Natural killer cell treated with Interleukin-12 subunit alpha and Interleukin-12 subunit beta and Interleukin-15 and Interleukin-18, amount 100 ng/mL, for 72 hours (primary cell): Measurements from ENCODE around the gene PDE4B. TPM values are rescaled to one million over a fixed set of nuclear protein-coding genes. Genes with fewer than 3 reads are reported as not detected.
"Not testable (repeated sequence)": the region's sequence is repeated elsewhere in the genome, so short reads cannot be mapped to it uniquely, and the experiment has no call there.

ENCODE experiments used
- ATAC-seq, 2 donors: fragments of 150-1000 bp; cut with Tn5 transposase in 1 of 2; sonication (Bioruptor Pico), chemical (Tn5 transposase) in 1 of 2; 2 replicates each; pipeline ENCODE4 v1.10.0; 2021
- DNase-seq: peaks from one replicate; pipeline ENCODE4 v3.0.0; 2022; ENCODE audit warnings: low spot score
- H3K27ac Mint-ChIP-seq, 2 donors: 1 replicate in 1 of 2; 2 replicates in 1 of 2; pipeline ENCODE4 v1.8.0; 2022; ENCODE audit warnings: mixed read lengths in 2 of 2, mild to moderate bottlenecking in 1 of 2, moderate library complexity in 1 of 2
- H3K27me3 Mint-ChIP-seq, 2 donors: 1 replicate in 1 of 2; 2 replicates in 1 of 2; pipeline ENCODE4 v1.8.0; 2022; ENCODE audit warnings: mixed read lengths in 2 of 2
- H3K36me3 Mint-ChIP-seq: one replicate; pipeline ENCODE4 v1.8.0; 2022; ENCODE audit warnings: mixed read lengths
- H3K4me1 Mint-ChIP-seq, 2 donors: 1 replicate in 1 of 2; 2 replicates in 1 of 2; pipeline ENCODE4 v1.8.0; 2022; ENCODE audit warnings: low read depth in 2 of 2, mixed read lengths in 2 of 2, mild to moderate bottlenecking in 1 of 2
- H3K4me3 Mint-ChIP-seq: one replicate; pipeline ENCODE4 v1.8.0; 2022; ENCODE audit warnings: mixed read lengths
- H3K9me3 Mint-ChIP-seq: 2 replicates; pipeline ENCODE4 v1.8.0; 2022; ENCODE audit warnings: mixed read lengths
- total RNA-seq, 2 donors: library from RNA; stranded (reverse); gene quantifications; one replicate each; pipeline ENCODE4 v1.2.3, GENCODE V29; 2022

The PDE4B gene
- total RNA-seq, 2 donors from 2014 or later: 83.8 to 136 TPM

DNA sequence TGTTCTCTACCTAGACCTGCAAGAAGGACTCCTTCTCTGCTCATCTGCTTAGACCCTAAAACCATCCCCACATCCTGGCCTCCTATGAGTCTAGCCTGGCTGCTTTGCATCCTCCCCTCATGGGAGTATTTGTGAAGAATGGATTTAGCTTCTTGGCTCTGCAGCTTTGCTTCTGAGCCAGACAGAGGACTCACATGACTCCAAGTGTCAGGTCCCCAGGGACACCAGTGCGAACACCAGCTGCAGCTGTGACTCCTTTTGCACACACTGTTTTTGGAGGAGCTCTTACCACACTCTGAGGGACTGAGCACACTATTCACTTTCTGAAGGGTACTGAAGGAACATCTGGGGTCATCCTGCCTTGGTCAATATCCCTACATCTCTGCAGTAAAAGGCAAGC, 609.5 kb downstream of the PDE4B start:
- Mint-ChIP-seq H3K4me1 (peaks cover 11 to 28% of the 10 kb centered on the region in 2 donors), H3K4me3 (no peak overlapping the region), H3K27ac (no peak overlapping the region), H3K27me3 (peaks cover 3 to 7% of the 10 kb centered on the region in 2 donors), H3K9me3 (peaks cover 3% of the 10 kb centered on the region), H3K36me3 (peaks cover 4% of the 10 kb centered on the region)
- DNase-seq (no peak), ATAC-seq (peak in 1 of 2 donors; percentile 5)

DNA sequence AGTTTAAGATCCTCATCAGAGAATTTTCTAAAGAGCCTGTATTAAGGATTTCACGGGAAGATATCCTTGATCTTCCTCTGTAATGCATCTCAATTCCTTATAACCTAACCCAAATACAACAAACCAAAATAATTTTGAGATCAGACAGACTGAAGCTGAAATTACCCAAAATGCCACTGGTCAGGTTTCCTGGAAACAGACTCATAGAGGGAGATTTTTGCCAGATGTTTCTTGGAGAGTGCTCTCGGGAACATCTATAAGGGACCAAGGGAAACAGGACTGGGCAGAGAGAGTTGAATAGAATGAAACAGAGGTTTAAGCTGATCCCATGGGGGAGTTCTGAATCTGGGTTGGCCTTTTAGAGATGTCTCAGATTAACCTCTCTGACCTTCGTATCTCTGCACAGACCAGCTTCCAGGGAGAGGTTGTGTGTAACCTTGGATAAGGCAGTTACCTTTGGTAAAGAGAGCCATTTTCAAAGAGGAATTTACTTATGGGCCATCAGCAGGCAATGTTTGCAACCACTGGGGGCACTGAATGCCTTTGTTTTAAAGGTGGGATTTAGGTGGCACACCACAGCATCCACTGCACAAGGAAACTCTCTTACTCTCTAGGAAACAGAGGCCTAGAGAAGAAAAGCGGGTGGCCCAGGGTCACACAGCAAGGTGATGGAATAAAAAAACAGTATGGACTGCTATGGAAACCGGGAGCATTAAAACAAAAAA, 610.5 kb downstream of the PDE4B start:
- ATAC-seq: no peak
- Mint-ChIP-seq H3K4me3 (no peak overlapping the region), H3K27ac (no peak overlapping the region), H3K4me1 (peaks cover 11 to 27% of the 10 kb centered on the region in 2 donors), H3K27me3 (peaks cover 3 to 7% of the 10 kb centered on the region in 2 donors), H3K36me3 (peaks cover 5% of the 10 kb centered on the region), H3K9me3 (peaks cover 3% of the 10 kb centered on the region)
- no peak for DNase-seq

DNA sequence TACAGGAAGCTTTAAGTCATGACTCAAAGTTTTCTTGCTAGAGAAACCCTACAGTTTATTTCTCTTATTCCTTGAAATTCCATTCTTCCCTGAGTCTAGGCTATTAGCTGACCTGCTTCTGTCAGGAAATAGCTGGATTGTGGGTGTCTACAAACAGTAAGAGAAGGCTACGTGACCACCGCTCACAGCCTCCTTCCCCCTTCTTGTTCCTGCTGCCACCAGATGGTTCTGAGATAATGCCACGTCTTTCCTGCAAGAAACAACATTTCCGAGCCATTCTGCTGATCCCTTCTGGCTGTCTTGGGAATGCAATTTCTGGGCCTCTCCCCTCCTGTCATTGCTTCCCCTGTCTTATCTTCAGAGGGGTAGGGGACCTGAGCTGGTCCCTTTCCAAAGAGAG, 612.4 kb downstream of the PDE4B start:
- DNase-seq (no peak), ATAC-seq (no peak)
- H3K27me3 Mint-ChIP-seq: peaks cover 0 to 3% of the 10 kb centered on the region in 2 donors
- no peak overlapping the region for H3K27ac Mint-ChIP-seq
- no peak overlapping the region for H3K4me3 Mint-ChIP-seq
- H3K36me3 Mint-ChIP-seq: peaks cover 16% of the 10 kb centered on the region
- peaks cover 13 to 17% of the 10 kb centered on the region in 2 donors for H3K4me1 Mint-ChIP-seq
- peaks cover 18% of the 10 kb centered on the region for H3K9me3 Mint-ChIP-seq

DNA sequence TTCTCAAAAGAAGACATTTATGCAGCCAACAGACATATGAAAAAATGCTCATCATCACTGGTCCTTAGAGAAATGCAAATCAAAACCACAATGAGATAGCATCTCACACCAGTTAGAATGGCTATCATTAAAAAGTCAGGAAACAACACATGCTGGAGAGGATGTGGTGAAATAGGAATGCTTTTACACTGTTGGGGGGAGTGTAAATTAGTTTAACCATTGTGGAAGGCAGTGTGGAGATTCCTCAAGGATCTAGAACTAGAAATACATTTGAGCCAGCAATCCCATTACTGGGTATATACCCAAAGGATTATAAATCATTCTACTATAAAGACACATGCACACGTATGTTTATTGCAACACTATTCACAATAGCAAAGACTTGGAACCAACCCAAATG, 618.8 kb downstream of the PDE4B start:
- not testable (repeated sequence) for DNase-seq, H3K27me3 Mint-ChIP-seq, ATAC-seq
- peak overlapping the region; percentile 38 to 62 for H3K27ac Mint-ChIP-seq
- peaks cover 20 to 42% of the 10 kb centered on the region in 2 donors for H3K4me1 Mint-ChIP-seq
- H3K4me3 Mint-ChIP-seq: peak overlapping the region; percentile 45
- peaks cover 28% of the 10 kb centered on the region for H3K36me3 Mint-ChIP-seq
- peaks cover 29% of the 10 kb centered on the region for H3K9me3 Mint-ChIP-seq

DNA sequence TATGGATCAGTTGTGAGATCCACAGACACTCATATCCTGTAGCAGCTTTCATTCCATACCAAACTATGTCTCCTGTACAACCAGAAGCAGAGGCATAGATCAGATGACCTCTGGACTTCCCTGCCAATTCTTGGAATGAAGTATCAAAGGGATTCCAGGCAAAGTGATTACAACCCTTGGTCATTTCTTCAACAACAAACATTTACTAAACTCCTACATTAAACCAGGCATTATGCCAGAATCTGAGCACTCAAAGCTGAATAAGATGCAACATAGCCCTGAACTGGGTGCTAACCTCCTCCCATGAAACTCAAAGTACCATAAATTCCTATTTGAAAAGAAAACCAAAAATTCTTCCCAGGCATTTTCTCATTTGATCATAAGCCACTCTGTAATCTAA, 620.0 kb downstream of the PDE4B start:
- H3K4me1 Mint-ChIP-seq: peaks cover 20 to 45% of the 10 kb centered on the region in 2 donors
- DNase-seq (no peak), ATAC-seq (no peak)
- H3K9me3 Mint-ChIP-seq: peaks cover 29% of the 10 kb centered on the region
- H3K36me3 Mint-ChIP-seq: peaks cover 28% of the 10 kb centered on the region
- H3K27ac Mint-ChIP-seq: peak overlapping the region in 1 of 2 donors; percentile 22
- H3K27me3 Mint-ChIP-seq: no peaks in the 10 kb centered on the region
- no peak overlapping the region for H3K4me3 Mint-ChIP-seq

DNA sequence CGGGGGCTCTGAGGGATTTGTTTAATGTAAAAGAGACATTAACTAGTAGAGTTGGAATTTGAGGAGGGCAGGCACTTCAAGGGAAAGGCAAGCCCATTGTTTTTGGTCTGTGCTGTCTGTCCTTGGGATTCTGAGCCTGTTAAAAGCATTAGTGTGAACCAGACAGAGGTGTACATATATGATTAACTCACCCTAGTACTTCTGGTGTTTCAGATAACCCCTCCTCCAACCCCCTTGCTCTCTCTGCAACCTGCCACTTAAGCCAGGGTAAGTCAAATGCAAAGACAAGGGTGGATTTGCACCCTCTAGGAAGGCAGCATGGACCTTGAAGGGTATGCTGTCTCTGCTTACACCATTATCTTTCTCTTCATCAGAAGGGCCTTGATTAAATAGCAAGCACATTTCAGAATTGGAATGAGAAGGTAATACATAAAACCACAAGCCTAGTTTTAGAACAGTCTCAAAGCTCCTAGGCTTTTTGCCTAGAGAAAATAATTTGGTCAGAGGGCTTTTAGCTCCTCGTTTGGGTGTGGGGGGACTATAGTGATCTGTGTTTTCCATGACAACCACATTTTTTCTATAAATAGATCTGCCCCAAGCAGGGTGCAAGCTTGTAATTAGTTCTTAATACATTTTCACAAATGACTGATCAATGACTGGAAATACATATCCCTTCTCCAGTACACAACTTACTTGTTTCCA, 620.6 kb downstream of the PDE4B start:
- peaks cover 20 to 42% of the 10 kb centered on the region in 2 donors for H3K4me1 Mint-ChIP-seq
- H3K4me3 Mint-ChIP-seq: no peak overlapping the region
- DNase-seq: no peak
- H3K36me3 Mint-ChIP-seq: peaks cover 31% of the 10 kb centered on the region
- ATAC-seq: no peak
- H3K9me3 Mint-ChIP-seq: peaks cover 32% of the 10 kb centered on the region
- no peaks in the 10 kb centered on the region for H3K27me3 Mint-ChIP-seq
- peak overlapping the region in 1 of 2 donors; percentile 22 for H3K27ac Mint-ChIP-seq

DNA sequence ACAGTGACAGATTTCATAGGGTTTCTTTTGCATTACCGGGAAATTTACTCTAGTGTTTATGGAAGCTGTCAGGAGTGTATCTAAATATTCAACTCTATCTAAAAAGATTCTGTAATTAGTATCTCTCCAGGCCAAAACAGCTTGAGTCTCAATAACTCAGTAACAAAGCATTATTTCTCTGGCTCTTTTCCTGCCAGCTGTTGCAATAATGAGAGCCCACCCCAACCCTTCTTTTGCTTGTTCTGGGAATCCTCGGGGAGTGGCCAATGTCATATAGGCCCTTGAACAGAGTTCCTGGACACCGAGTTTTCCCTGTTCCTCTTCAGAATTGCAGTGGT, 621.1 kb downstream of the PDE4B start:
- H3K4me1 Mint-ChIP-seq: peaks cover 20 to 42% of the 10 kb centered on the region in 2 donors
- no peaks in the 10 kb centered on the region for H3K27me3 Mint-ChIP-seq
- DNase-seq (no peak), ATAC-seq (no peak)
- no peak overlapping the region for H3K4me3 Mint-ChIP-seq
- H3K27ac Mint-ChIP-seq: no peak overlapping the region
- peaks cover 32% of the 10 kb centered on the region for H3K9me3 Mint-ChIP-seq
- H3K36me3 Mint-ChIP-seq: peaks cover 31% of the 10 kb centered on the region

DNA sequence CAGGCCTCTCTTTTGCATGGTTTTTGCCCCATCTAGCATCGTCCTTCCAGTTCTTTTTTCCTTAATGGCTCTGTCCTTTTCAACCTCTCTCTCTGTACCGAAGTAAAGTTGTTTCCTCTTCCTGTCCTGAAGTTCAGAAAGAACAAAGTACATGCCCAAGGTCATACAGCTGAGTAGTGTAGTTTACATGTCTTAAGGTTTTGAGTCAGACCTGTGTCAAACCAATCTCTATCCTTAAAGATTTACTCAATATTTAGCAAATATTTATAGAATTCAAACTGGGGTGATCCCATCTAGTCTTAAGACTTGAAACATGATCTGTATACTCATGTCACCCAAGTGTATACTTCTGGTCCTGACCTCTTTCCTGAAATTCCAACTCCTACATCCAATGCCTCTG, 622.6 kb downstream of the PDE4B start:
- peaks cover 22% of the 10 kb centered on the region for H3K36me3 Mint-ChIP-seq
- peak overlapping the region in 1 of 2 donors; percentile 0 for H3K27ac Mint-ChIP-seq
- peaks cover 20 to 33% of the 10 kb centered on the region in 2 donors for H3K4me1 Mint-ChIP-seq
- no peak for DNase-seq
- H3K9me3 Mint-ChIP-seq: peaks cover 27% of the 10 kb centered on the region
- H3K27me3 Mint-ChIP-seq: no peaks in the 10 kb centered on the region
- H3K4me3 Mint-ChIP-seq: no peak overlapping the region
- ATAC-seq: no peak

DNA sequence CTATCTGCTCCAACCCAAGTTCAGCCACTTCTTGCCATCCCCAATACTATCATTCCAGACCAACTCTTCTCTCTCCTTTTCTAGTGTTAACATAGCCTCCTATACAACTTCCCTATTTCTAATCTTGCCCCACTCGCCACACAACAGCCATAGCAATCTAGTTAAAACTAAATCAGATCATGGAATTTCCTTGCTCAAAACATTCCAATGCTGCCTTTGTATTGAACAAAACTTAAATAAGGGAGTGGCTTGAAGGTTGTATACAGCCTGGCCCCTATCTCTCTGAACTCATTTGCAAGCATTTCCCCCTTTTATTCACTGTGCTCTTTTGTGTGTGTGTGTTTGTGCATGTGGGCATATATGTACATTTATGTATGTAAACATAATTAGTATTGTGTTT, 623.2 kb downstream of the PDE4B start:
- H3K27me3 Mint-ChIP-seq: no peaks in the 10 kb centered on the region
- no peak overlapping the region for H3K4me3 Mint-ChIP-seq
- peaks cover 16% of the 10 kb centered on the region for H3K36me3 Mint-ChIP-seq
- ATAC-seq (no peak), DNase-seq (no peak)
- H3K27ac Mint-ChIP-seq: peak overlapping the region in 1 of 2 donors; percentile 0
- H3K4me1 Mint-ChIP-seq: peaks cover 15 to 29% of the 10 kb centered on the region in 2 donors
- H3K9me3 Mint-ChIP-seq: peaks cover 26% of the 10 kb centered on the region

DNA sequence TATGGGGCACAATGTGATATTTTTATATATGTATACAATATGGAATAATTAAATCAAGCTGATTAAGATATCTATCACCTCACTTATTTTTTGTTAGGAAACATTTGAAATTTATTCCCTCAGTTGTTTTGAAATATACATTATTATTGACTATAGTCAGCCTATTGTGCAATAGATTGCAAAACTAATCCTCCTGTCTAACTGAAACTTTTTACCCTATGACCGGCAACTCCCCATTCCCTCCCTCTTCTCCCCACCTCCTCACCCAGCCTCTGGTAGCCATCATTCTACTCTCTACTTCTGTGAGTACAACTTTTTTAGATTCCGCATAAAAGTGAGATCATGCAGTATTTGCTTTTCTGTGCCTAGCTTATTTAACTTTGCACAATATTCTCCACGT, 623.6 kb downstream of the PDE4B start:
- ATAC-seq (peak in 1 of 2 donors; percentile 59), DNase-seq (no peak)
- H3K27me3 Mint-ChIP-seq: no peaks in the 10 kb centered on the region
- H3K36me3 Mint-ChIP-seq: peaks cover 12% of the 10 kb centered on the region
- H3K4me1 Mint-ChIP-seq: peaks cover 11 to 24% of the 10 kb centered on the region in 2 donors
- no peak overlapping the region for H3K4me3 Mint-ChIP-seq
- peaks cover 21% of the 10 kb centered on the region for H3K9me3 Mint-ChIP-seq
- H3K27ac Mint-ChIP-seq: peak overlapping the region in 1 of 2 donors; percentile 0

DNA sequence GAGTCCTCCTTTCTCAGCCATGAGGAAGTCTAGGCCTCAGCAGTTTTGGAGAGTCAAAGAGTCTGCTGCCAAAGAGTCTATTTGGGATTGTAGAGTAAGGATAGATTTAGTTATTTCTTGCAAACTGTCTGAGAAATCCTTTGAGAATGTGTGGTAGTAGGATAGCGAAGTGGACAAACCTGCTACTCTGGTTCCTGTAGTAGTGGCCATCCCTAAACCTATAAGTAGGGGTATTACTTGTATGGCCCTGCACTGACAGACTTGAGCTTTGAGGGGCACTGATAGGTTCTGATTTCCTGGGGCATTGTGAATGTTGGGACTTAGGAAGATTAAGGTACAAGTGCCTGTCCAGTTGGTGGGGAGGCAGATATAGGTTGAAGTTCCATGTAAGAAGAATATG, 625.3 kb downstream of the PDE4B start:
- DNase-seq (no peak), ATAC-seq (no peak)
- Mint-ChIP-seq H3K9me3 (peaks cover 20% of the 10 kb centered on the region), H3K27ac (no peak overlapping the region), H3K4me1 (peaks cover 6 to 10% of the 10 kb centered on the region in 2 donors), H3K36me3 (peaks cover 12% of the 10 kb centered on the region), H3K27me3 (no peaks in the 10 kb centered on the region), H3K4me3 (no peak overlapping the region)

DNA sequence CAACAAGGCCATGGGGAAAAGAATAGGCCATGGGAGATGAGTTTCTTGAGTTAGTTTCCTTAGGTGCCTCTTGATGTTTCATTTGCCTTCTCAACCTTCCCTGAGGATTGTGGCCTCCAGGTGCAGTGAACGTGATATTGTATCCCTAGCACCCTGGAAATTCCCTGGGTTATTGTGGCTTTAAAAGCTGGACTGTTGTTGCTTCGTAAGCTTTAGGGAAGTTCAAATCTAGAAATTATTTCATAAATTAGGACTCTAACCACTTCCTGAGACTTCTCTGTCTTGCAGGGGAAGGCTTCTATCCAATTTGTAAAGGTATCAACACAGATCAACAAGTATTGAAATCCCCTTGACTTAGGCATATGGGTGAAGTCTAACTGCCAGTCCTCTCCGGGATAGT, 627.5 kb downstream of the PDE4B start:
- Mint-ChIP-seq H3K9me3 (peaks cover 20% of the 10 kb centered on the region), H3K4me1 (peaks cover 6 to 10% of the 10 kb centered on the region in 2 donors), H3K36me3 (peaks cover 12% of the 10 kb centered on the region)
- H3K4me3 Mint-ChIP-seq, ATAC-seq, H3K27ac Mint-ChIP-seq, H3K27me3 Mint-ChIP-seq, DNase-seq: not testable (repeated sequence)

DNA sequence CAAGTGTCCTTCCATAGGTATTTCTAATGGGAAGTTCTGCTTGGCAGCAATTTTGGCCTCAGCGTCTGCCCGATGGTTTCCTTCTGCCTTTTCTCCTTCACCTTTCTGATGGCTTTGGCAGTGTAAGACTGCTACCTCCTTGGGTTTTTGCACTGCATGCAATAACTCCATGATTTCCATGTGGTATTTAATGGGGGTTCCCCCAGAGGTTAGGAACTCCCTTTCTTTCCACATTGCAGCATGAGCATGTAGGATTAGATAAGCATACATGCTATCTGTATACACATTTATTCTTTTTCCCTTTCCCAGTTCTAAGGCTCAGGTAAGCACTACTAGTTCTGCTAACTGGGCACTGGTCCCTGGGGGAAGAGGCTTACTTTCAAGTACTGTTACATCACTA, 628.2 kb downstream of the PDE4B start:
- ATAC-seq, DNase-seq, H3K27ac Mint-ChIP-seq, H3K4me1 Mint-ChIP-seq, H3K27me3 Mint-ChIP-seq, H3K4me3 Mint-ChIP-seq: not testable (repeated sequence)
- peaks cover 12% of the 10 kb centered on the region for H3K36me3 Mint-ChIP-seq
- peaks cover 16% of the 10 kb centered on the region for H3K9me3 Mint-ChIP-seq

DNA sequence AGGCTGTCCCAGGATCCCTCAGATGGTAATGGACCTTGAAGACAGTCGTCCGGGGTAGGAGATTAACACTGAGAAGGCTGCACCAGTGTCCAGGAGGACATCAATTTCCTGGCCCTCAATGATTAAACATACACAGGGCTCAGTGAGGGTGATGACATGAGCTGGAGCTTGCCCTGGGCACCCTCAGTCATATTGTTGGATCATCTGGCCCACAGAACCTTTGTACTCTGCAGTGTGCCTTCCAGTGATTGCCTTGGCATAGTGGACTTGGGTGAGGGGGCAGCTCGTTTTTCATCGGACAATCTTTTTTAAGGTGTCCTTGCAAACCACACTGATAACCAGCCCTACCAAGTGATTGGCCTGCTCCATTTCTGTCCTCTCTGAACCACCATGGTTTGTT, 630.1 kb downstream of the PDE4B start:
- Mint-ChIP-seq H3K27me3 (no peaks in the 10 kb centered on the region), H3K4me3 (no peak overlapping the region), H3K9me3 (peaks cover 18% of the 10 kb centered on the region), H3K36me3 (peaks cover 12% of the 10 kb centered on the region), H3K4me1 (peaks cover 11 to 12% of the 10 kb centered on the region in 2 donors), H3K27ac (no peak overlapping the region)
- DNase-seq (no peak), ATAC-seq (no peak)
